ENCODE results near the gene RESP18. TPM values are rescaled to one million over a fixed set of nuclear protein-coding genes. Genes with fewer than 3 reads are reported as not detected.
A peak's percentile ranks its signal among the peaks of the same experiment; 100 is the strongest.

Gene RESP18
- total RNA-seq, 1 donor from 2014 or later: not detected

GRCh38 chr2:219279151-219279915 is 53.2 kb downstream of the RESP18 start, which contains the start of gene DNAJB2:
DNAJB2 (plus strand) TSS chr2:219279366; CDS start chr2:219279834, 468 bp downstream.
- DNase-seq (ENCODE audit: extremely low read depth, low read depth, low spot score): peak; percentile 68

- peak; percentile 64 for DNase-seq (ENCODE audit: extremely low read depth, low read depth, low spot score)
Measured at GRCh38 chr2:219278655-219279150, 53.8 kb downstream of the RESP18 start.

GRCh38 chr2:219277703-219278654 is 54.6 kb downstream of the RESP18 start:
- DNase-seq (ENCODE audit: extremely low read depth, low read depth, low spot score): no peak

Other genes starting within 250 kb of the RESP18 start
- gene NHEJ1, start 171.9 kb downstream of the RESP18 start, total RNA-seq: 18.3 and 21.0 TPM in 2 replicates
- 1.3 TPM in 1 of 2 replicates, not detected in the other for gene SLC23A3, start 162.7 kb downstream of the RESP18 start, total RNA-seq
- gene CNPPD1, start 155.8 kb downstream of the RESP18 start, total RNA-seq: 33.2 and 40.3 TPM in 2 replicates
- gene RETREG2, start 154.5 kb downstream of the RESP18 start, total RNA-seq: 43.8 and 48.0 TPM in 2 replicates
- 23.7 and 26.1 TPM in 2 replicates for gene ZFAND2B, start 126.0 kb downstream of the RESP18 start, total RNA-seq
- 11.8 and 17.8 TPM in 2 replicates for gene ABCB6, start 113.8 kb downstream of the RESP18 start, total RNA-seq
- 64.2 and 65.2 TPM in 2 replicates for gene ATG9A, start 103.1 kb downstream of the RESP18 start, total RNA-seq
- gene ANKZF1, start 102.9 kb downstream of the RESP18 start, total RNA-seq: 19.1 and 32.2 TPM in 2 replicates
- gene GLB1L, start 87.3 kb downstream of the RESP18 start, total RNA-seq: 5.1 and 6.2 TPM in 2 replicates
- gene STK16, start 87.3 kb downstream of the RESP18 start, total RNA-seq: 5.6 and 13.7 TPM in 2 replicates
- not detected in 2 replicates for gene TUBA4B, start 79.5 kb downstream of the RESP18 start, total RNA-seq
- 7.8 and 21.4 TPM in 2 replicates for gene TUBA4A, start 78.8 kb downstream of the RESP18 start, total RNA-seq
- 31.7 and 33.1 TPM in 2 replicates for gene DNAJB2, start 53.4 kb downstream of the RESP18 start, total RNA-seq
- gene PTPRN, start 23.3 kb downstream of the RESP18 start, total RNA-seq: 0.47 and 0.97 TPM in 2 replicates
- gene DNPEP, start 55.2 kb upstream of the RESP18 start, total RNA-seq: 48.9 and 50.9 TPM in 2 replicates
- gene DES, start 85.6 kb upstream of the RESP18 start, total RNA-seq: not detected in 2 replicates
- 1.6 and 1.7 TPM in 2 replicates for gene SPEG, start 102.1 kb upstream of the RESP18 start, total RNA-seq
- gene GMPPA, start 166.1 kb upstream of the RESP18 start, total RNA-seq: 33.8 and 33.9 TPM in 2 replicates
- gene ASIC4, start 181.7 kb upstream of the RESP18 start, total RNA-seq: not detected in 2 replicates
- gene CHPF, start 211.1 kb upstream of the RESP18 start, total RNA-seq: 37.0 and 53.7 TPM in 2 replicates
- 0.05 and 0.29 TPM in 2 replicates for gene TMEM198, start 211.3 kb upstream of the RESP18 start, total RNA-seq
- 11.9 and 20.6 TPM in 2 replicates for gene OBSL1, start 238.8 kb upstream of the RESP18 start, total RNA-seq
- gene INHA, start 239.6 kb upstream of the RESP18 start, total RNA-seq: not detected in 2 replicates